ENCODE data around the gene NDP. TPM values are rescaled to one million over a fixed set of nuclear protein-coding genes. Genes with fewer than 3 reads are reported as not detected.

The NDP gene
- total and polyA plus RNA-seq, 10 of the 15 experiments (the other 5 are each of a cell fraction or from before 2014, with no cell fraction given): 0.04 TPM; not detected in 9

GRCh38 chrX:43976205-43976604 is 3.0 kb upstream of the NDP start:
- no peak overlapping the region for H3K9ac ChIP-seq (ENCODE audit: control insufficient read depth, insufficient read depth, low read length)
- no peak overlapping the region for H3K4me2 ChIP-seq (ENCODE audit: control insufficient read depth, insufficient read depth)
- ATAC-seq: no peak
- RAD21 ChIA-PET (ENCODE audit: unreplicated experiment): no interaction called here
- H3K4me3 ChIP-seq: no peak overlapping the region
- SMC1A ChIA-PET (ENCODE audit: uncharacterized antibody, unreplicated experiment): no interaction called here
- H3K9me3 ChIP-seq (replicated peaks; ENCODE audit: control insufficient read depth, insufficient read depth, low read length): no peaks in the 10 kb centered on the region
- FAIRE-seq: no peak
- in situ Hi-C loops (cut with MboI) (no loop called here), intact Hi-C loops (cut with micrococcal nuclease; ENCODE audit: unreplicated experiment) (no loop called here)
- no peak overlapping the region for H3K27ac ChIP-seq (ENCODE audit: control insufficient read depth, insufficient read depth)
- no peaks in the 10 kb centered on the region for H3K4me1 ChIP-seq (ENCODE audit: control insufficient read depth, insufficient read depth, low read length)
- H3K79me2 ChIP-seq (ENCODE audit: control insufficient read depth, insufficient read depth, low read length): no peaks in the 10 kb centered on the region
- no peaks in the 10 kb centered on the region for H4K20me1 ChIP-seq (ENCODE audit: control insufficient read depth, insufficient read depth)
- DNase-seq (ENCODE audit: low read depth, low spot score): no peak
- POLR2A ChIA-PET: no interaction called here
- CTCF ChIA-PET: no interaction called here
- no peak for TF ChIP-seq POLR2AphosphoS2 (IDR thresholded peaks at IDR 0.05; ENCODE audit: low read depth, low read length)
- no peak for TF ChIP-seq CBX5 (IDR thresholded peaks at IDR 0.05; ENCODE audit: low read depth)
- TF ChIP-seq GABPA (IDR thresholded peaks at IDR 0.05; ENCODE audit: low read depth): no peak
- no peak for TF ChIP-seq HDGF (IDR thresholded peaks at IDR 0.05)
- no peak for TF ChIP-seq TCF12 (IDR thresholded peaks at IDR 0.05; ENCODE audit: low read depth, low read length)
- no peak for TF ChIP-seq ESRRA (IDR thresholded peaks at IDR 0.05; ENCODE audit: low read length)
- no peak for TF ChIP-seq ZBTB33 (IDR thresholded peaks at IDR 0.05)
- no peak for TF ChIP-seq ZSCAN29 (IDR thresholded peaks at IDR 0.05)
- TF ChIP-seq SREBF1 (IDR thresholded peaks at IDR 0.05; ENCODE audit: low read length): no peak
- no peak for TF ChIP-seq TARDBP (IDR thresholded peaks at IDR 0.05; ENCODE audit: borderline replicate concordance)
- TF ChIP-seq MYC (IDR thresholded peaks at IDR 0.05; ENCODE audit: insufficient read depth, insufficient read length, insufficient replicate concordance, low read length, severe bottlenecking): no peak
- TF ChIP-seq POLR2AphosphoS5 (IDR thresholded peaks at IDR 0.05; ENCODE audit: low read length): no peak
- no peak for TF ChIP-seq MXI1 (IDR thresholded peaks at IDR 0.05; ENCODE audit: low read depth, low read length)
- no peak for TF ChIP-seq DPF2 (IDR thresholded peaks at IDR 0.05)
- TF ChIP-seq NR2F1 (conservative IDR thresholded peaks at IDR 0.05): no peak
- no peak for TF ChIP-seq NR2C1 (IDR thresholded peaks at IDR 0.05)
- TF ChIP-seq, protein P1, sequence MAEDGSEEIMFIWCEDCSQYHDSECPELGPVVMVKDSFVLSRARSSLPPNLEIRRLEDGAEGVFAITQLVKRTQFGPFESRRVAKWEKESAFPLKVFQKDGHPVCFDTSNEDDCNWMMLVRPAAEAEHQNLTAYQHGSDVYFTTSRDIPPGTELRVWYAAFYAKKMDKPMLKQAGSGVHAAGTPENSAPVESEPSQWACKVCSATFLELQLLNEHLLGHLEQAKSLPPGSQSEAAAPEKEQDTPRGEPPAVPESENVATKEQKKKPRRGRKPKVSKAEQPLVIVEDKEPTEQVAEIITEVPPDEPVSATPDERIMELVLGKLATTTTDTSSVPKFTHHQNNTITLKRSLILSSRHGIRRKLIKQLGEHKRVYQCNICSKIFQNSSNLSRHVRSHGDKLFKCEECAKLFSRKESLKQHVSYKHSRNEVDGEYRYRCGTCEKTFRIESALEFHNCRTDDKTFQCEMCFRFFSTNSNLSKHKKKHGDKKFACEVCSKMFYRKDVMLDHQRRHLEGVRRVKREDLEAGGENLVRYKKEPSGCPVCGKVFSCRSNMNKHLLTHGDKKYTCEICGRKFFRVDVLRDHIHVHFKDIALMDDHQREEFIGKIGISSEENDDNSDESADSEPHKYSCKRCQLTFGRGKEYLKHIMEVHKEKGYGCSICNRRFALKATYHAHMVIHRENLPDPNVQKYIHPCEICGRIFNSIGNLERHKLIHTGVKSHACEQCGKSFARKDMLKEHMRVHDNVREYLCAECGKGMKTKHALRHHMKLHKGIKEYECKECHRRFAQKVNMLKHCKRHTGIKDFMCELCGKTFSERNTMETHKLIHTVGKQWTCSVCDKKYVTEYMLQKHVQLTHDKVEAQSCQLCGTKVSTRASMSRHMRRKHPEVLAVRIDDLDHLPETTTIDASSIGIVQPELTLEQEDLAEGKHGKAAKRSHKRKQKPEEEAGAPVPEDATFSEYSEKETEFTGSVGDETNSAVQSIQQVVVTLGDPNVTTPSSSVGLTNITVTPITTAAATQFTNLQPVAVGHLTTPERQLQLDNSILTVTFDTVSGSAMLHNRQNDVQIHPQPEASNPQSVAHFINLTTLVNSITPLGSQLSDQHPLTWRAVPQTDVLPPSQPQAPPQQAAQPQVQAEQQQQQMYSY (CRISPR knock-in tag; IDR thresholded peaks at IDR 0.05): no peak
- TF ChIP-seq ZBTB11 (CRISPR knock-in tag; IDR thresholded peaks at IDR 0.05): no peak
- no peak for TF ChIP-seq IKZF1 (conservative IDR thresholded peaks at IDR 0.05)
- no peak for TF ChIP-seq JUNB (IDR thresholded peaks at IDR 0.05)
- no peaks in the 10 kb centered on the region; a peak in 1 of 4 replicates for H3K27me3 ChIP-seq (replicated peaks in 1 of 2; ENCODE audit: control insufficient read depth in 2 of 2, insufficient read depth in 2 of 2, low read length in 1 of 2)
- no peak overlapping the region for H2AFZ ChIP-seq (ENCODE audit: control insufficient read depth, low read depth, low read length)
- no TSS peak for BruUV-seq (replicated peaks)
- no peaks in the 10 kb centered on the region for H3K36me3 ChIP-seq (ENCODE audit: control insufficient read depth in 2 of 2, insufficient read depth in 2 of 2, low read length in 1 of 2)

All from GM12878 (cell line).